GM18517 (cell line): ENCODE data around the gene BDKRB1.

ENCODE experiments used
- ATAC-seq: cut with Tn5 transposase; IDR thresholded peaks from one replicate; pipeline ENCODE4 v1.9.1; 2021; ENCODE audit warnings: mild to moderate bottlenecking, moderate library complexity; ENCODE audit not compliant: unreplicated experiment

BDKRB1 gene

DNA sequence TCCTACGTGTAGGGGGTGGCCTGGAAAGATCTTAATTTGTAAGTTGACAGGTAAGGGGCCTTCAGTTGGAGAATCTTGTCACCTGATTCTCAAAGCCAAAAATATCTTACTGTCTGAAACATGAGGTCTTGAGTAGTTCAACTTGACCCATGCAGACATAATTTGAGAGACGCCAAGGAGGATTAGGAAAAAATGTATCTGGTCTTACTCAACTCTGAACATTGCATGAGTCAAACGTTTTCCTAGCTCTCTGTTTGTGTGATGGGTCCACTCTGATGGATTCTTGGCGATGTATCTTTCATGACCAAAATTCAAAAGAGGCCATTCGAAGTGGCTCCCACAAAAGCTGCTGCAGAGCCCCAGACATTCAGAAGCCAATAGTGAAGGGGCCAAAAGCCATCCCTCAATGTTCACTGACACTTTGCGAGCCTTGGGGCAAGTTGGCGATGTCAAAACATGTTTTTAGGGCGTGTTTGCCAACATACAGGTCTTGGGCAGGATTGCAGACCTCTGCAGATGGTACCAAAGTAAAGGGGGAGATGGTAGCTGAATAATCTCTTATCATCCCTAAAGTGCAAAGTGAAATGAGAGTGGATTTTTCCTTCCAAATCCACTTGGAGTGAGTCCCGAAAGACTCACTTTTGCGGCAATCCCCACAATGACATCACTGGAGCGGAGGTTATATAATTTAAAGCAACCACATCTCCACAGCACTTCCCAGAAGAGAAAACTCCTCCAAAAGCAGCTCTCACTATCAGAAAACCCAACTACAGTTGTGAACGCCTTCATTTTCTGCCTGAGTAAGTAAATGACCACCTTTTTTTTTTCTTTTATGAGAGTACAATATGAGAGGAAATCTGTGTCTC, at the start of gene BDKRB1:
Gene BDKRB1 (plus strand): TSS at position 710 of the 866 bp plus-strand sequence. CDS start 7,473 bp downstream, outside the sequence.
- no peak for ATAC-seq

DNA sequence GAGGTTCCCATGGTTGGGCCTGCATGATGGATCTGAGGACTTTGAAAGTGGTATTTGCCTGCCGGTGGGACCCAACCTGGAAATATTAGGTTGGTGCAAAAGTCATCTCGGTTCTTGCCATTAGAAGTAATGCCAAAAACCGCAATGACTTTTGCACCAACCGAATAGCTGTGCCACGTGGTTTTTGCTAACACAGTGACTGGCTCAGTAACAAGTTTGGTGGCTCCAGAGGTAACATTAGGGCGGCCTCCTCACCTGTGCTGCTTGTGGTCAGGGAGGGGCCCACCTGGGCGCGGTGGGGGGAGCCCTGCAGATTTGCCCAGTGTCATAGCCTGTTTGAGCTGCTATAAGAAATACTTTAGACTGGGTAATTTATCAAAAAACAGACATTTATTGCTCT, 49.5 kb upstream of the BDKRB1 start:
- ATAC-seq = no peak

DNA sequence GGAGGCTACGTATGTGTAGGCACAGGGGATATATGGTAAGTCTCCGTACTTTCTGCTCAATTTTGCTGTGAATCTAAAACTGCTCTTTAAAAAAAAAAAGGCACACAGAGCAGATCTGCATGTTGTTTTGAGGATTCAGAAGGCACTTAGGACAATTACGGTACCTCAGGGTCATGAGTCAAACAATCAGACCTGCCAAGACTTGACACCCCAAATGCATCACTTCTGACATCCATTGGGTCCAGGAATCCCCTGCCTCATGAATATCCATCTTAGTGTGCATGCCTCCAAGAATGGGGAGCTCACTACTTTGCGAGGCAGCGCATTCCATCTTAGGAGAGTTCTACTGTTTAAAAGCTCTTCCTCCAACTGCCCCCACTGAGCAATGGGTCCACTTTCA, 48.3 kb upstream of the BDKRB1 start:
- ATAC-seq = no peak

DNA sequence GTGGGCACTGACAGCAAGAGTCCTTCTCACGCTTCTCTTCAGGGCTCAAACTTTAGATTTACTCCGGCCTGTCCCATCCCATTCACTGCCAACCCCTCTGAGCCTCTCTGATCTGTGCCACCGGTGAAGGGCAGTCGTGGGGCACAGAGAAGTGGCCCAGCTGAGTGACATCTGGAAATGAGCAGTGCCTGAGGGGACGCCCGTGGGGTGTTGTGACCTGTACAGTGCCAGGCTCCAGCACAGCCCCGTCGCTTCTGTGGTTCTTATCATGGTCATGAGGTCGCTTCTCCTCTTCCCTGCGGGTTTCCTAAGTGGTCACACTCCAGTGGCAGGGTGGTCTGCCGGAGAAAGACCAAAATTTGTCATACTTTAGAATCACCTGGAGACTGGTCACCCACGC, 47.3 kb upstream of the BDKRB1 start:
- ATAC-seq = no peak

DNA sequence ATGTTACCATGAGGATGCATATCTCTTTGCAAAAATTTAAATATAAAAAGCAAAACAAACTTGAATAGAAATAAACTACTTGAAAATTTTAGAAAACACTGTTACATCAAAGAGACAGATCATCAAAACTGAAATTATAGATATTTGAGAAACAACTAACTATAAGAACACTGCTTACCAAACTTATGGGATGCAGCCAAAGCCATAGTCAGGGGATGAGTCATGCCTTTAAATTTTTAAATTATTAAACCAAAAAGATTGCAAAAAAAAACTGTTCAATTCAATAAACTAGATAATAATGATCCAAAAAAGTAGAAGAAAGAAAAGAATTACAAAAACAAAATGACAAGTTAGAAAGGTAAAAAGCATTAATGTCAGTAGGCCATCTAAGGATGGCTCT, 43.9 kb upstream of the BDKRB1 start:
- ATAC-seq = no peak

DNA sequence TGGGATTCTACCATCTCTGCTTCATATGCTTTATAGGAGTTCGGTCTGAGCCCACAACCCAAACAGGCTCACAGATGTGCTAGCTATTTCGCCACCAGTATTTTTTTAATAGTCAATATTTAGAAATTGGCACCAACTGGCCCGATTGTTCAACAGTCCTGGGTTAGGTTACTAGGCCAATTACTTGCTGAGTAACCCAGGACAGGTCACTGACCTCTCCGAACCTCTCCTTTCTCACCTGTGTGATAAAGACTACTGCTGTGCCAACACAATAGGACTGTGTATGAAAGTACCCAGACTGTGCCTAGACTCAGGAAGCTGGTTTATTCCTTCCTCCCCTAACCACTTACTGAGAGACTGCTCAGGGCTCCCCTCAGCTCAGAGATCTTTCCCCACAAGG, 43.1 kb upstream of the BDKRB1 start:
- no peak for ATAC-seq

DNA sequence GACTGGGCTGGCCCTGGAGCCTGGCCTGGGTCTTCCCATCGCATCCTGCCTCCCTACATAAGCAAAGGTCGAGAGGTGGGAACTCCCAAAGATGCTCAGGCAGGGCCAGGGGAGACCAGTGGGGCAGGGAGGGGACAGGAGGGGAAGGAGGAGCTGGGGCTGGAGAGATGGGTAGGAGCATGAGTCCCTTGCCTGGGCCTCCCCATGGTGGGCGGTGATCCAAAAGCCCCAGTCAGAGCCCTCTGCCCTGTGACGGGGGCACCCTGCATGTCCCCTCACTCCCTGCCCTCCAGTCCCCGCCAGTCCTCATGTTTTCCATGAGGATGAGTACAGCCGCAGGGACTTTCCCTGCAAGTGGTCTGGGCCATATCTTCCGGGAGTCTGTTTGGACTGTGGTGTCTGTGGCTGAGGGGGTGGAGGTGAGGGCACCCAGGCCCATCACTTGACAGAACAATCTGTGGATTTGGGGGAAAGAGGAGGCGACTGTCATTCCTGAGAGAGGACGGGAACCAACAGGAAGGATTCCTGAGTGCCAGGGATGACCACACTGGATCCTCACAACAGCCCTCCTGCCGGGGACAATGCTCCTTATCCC, 42.0 kb upstream of the BDKRB1 start:
- no peak for ATAC-seq

DNA sequence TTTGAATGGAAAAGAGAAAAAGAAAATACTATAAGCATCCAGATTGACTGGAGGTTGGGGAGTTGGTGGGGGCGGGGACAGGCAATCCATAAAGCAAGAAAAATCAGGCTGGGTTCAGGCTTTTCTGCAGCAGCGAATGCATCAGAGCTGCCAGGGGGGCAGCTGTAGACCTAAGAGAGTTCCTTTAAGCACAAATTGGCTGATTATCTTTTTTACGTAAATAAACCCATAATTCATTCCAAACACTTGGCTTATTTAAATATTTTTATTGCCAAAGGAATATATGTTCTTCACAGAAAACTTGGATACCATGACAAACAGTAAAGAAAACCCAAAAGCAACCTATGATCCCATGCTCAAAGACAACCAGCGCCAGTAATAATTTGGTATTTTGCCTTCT, 41.2 kb upstream of the BDKRB1 start:
- ATAC-seq = no peak

DNA sequence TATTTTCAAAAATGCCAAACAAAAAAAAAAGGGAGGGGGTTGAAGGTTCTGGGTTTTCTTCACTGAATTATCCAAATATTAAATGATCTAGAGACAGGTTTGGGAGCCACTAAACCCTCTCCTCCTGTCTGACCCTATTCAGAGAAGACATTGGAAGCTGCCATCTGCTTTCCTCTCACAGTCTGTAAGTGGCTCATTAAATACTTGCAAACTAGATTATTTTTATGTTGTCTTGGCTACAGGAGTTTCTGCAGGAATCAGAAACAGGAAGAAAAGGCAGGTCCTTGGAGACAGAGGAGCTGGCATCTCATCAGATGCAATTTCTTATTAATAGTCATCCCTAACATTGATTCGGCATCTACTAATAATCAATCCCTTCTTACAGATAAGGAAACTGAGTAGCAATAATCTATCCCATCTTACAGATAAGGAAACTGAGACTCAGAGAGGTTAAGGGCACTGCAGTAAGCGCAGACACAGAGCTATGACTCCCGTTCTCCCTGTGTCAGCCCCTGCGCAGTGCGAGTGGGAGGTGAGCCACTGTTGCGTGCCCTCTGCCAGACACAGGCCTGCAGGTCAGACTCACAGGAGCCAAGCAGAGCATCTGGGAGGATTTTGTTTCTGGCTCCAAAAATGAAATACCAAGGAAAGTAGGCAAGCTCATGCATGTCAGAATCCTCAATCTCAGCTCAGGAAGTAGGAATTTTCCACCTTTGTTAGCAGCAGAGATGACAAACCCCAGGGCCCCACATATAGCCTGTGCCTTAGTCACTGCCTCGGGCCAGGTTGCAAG, 40.4 kb upstream of the BDKRB1 start:
- ATAC-seq = no peak

DNA sequence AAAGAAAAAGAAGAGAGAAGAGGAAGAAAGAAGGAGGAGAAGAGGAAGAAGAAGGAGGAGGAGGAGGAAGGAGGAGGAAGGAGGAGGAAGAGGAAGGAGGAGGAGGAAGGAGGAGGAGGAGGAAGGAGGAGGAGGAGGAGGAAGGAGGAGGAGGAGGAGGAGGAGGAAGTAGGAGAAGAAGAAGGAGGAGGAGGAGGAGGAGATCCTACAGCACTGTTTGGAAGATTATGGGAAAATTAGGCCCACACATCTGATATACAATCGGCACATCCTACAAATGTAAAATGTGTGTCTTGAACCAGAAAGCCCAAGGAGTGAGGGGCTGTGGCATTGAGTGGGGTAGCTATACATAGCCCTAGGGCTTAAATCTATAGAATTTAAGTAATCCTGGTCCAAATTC, 39.4 kb upstream of the BDKRB1 start:
- ATAC-seq = no peak

DNA sequence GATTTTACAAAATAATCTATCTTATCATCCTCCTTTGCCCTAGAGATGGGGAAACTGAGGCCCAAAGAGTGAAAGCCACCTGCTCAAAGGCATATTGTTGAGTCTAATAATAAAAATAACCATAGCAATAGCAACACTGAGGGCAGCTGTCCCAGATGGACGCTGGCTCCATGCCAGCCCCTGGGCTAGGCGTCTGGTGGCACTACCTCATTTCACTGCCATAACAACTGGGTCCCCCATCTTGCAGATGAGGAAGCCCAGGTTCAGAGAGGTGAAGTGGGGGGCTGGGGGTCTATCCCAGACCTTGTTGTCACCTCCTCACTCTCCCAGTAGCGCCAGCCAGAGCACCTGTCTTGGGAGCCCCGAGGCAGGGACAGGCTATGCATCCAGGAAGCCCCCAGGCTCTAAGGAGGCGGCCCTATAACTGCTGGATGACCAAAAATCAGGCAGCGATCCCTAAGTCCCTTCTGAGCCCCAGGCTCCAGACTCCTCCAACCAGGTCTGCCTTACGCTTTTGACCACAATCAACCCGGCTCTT, 38.6 kb upstream of the BDKRB1 start:
- ATAC-seq = no peak

DNA sequence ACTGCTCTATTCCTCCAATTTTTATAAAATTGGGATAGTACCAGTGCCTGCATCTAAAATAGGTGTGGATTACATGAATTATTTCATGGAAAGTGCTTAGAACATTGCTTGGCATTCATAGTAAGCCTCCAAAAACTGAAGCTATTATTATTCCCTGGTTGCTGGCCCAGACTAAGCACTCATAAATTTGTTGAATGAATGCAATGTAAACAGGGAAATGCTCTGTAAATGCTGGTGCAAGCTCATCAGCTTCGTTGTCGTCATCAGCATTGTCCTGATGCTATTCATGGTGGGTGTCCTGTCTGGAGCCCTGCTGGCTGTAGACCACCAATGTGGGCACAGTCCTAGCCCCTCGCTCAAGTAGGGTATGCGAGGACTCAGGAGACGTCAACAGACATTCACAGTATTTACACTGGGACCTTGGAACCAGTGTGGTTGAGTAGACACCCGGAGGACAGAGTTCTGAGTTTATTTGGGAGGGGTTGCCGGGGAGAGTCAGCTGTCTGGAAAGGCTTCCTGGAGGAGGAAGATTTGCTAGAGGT, 34.8 kb upstream of the BDKRB1 start:
- no peak for ATAC-seq

DNA sequence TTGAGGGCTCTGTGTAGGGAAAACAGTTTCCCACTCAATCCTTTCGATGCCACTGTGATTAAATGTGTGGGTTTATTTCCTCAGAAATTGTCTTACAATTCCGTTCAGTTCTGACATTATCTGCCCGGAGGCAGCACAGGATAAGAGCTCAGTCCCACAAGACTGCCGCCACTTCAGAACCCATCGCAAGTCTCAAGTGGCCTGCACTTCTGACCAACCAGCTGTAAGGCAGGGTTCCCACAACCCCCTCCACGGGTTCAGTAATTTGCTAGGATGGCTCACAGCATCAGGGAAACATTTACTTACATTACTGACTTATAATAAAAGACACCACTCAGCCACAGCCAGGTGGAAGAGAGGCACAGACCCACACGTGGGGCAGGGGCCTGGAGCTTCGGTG, 34.2 kb upstream of the BDKRB1 start:
- ATAC-seq = no peak

DNA sequence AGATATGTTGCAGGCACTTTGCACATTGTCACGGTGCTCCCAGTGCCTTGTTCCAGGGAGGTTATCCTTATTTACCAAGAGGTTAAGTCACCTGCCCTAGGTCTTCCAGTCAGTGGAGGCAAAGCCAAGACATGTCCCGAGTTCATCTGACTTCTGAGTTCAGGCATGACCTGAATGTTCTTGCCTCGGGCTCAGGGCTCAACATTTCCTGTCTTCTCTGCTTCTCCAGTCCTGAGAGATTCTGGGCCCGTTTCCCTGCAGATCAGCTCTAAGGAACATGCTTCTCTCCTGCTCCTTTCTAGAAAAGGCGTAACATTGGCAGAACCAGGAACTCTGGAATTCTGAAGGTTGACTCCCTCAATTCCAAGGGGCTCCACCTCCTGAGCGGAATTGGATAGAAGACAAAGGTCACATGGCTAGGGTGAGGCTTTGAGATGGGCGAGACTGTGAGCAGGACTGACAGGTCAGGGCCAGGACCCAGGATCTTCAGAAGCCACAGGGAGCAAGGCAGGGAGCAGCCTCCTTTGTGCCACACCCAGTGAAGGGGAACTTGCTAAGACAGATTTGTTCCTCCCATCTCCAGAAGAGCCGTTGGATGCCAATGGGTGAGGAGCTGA, 31.4 kb upstream of the BDKRB1 start:
- no peak for ATAC-seq

DNA sequence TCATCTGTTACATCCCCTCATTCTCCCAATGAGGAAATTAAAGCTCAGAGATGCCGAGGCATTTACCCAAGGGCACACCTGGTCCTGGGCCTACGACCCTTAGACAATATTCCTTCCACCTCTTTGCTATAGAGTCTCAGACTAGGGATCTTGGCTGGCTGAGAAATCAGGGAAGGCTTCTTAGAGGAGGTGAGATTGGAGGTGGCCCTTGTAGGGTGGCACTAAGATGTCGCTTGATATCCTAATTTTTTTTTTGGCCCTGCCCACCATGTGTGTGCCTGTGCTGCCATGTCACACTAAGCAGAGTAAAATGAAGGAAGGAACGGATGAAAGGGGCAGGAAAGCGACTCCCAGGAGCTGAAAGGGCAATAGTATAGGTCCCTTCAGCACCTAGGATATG, 30.8 kb upstream of the BDKRB1 start:
- no peak for ATAC-seq

DNA sequence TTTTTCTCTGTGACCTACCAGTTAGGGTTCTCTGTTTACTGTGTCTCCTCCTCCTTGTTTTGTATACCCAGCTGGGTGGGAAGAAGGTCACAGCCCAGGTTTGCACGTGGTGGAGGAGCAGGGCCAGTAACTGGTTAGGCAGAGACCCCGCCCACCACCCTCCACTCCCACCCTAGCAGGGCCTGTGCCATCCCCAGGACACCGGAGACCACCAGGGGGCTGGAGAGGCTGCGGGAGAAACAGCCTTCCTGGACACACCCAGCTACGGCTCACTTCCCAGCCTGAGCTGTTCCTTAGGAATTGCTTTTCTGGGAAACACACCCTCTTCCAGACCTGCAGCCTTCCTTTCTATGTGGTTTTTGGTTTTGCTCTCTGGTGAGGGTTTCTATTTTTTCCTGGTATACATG, 30.3 kb upstream of the BDKRB1 start:
- ATAC-seq = no peak

DNA sequence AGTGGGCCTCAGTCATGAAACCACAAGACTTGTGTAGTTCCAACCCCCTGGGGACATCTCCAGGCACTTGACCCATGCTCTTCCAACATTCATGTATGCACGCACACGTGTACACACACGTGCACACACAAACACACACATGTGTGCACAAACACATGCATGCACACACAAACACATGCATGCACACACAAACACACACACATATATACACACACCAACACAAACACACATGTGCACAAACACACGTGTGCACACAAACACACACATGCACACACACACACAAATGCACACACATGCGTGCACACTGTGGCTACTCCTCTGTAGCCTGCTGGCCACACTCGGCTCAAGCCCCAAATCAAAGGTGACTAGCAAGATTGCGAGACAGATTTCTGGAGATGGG, 28.6 kb upstream of the BDKRB1 start:
- no peak for ATAC-seq

DNA sequence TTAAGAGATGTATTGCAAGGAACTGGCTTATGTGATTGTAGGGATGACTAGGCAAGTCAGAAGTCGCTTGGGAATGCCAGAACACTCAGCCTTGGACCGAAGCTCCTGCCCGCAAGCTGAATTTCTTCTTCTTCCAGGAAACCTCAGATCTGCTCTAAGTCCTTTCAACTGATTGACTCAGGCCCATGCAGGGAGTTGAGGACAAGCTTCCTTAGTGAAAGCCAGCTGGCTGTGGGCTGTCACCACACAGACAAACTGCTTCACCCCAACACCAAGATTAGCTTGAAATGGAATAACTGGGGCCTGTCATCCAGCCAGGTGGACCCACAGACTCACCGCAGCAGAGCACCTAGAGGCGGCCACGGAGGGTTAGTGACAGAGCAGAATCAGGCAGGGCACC, 26.7 kb upstream of the BDKRB1 start:
- ATAC-seq = no peak

DNA sequence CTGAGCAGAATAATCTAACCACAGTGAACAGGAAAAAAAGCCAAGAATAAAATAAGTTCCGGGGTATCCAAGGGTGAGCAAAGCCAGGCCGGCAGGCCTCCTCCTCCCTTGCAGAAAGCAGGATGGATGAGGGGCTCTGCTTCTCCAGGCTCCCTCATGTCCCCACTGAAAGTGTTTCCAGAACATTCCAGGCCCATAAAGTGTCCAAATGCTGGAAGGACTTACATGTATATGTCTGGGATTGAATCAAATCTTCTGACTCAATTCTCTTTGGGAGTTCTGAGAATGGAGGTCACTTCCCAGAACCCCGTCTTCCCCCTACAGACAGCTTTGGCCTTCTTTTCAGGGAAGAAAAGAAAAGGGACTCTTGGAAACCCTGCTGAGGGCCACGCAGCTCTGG, 25.0 kb upstream of the BDKRB1 start:
- ATAC-seq = no peak

DNA sequence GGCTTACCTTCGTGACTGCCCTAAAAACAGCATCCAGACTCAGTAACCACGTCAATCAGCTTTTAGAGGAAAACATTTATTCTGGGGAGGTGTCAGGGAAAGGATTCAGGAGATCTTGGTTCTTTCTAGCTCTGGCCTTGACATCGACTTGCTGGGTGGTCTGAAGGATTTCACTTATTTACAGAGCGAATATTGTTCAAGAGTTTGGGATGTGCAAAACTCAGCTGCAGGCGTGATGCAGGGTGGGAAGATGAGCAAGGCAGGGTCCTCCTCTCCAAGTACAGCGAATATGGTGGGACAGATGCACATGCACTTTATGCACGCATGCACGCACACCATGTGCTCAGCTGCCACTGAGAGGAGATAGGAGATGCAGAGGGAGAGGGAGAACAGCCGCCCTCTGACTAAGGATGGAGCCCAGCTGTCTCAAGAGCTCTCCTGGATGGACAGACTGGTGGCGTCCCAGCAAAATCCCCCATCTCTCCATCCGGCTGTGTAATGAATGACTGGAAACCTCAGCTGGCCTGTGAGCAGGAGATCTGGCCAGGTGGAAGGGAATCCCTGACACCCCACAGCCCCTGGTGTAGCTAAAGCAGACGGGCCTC, 24.4 kb upstream of the BDKRB1 start:
- ATAC-seq = no peak
